ENCODE data around the gene UBALD1.

- TF ChIP-seq POLR2AphosphoS5 (IDR thresholded peaks at IDR 0.05; ENCODE audit: borderline replicate concordance, low read depth, low read length) (no peak), EZH2 (IDR thresholded peaks at IDR 0.05) (no peak), FOXP2 (optimal IDR thresholded peaks at IDR 0.05; ENCODE audit: control extremely low read depth, extremely low read length, insufficient read depth) (no peak)
Measured at GRCh38 chr16:4646773-4647643, 32.3 kb upstream of the UBALD1 start.

Data from SK-N-MC (cell line).